WTC11 (cell line): ENCODE measurements around the gene OR6N2. TPM values are rescaled to one million over a fixed set of nuclear protein-coding genes. Genes with fewer than 3 reads are reported as not detected.

ENCODE experiments used
- ATAC-seq: fragments of 200-7000 bp; cut with Tn5 transposase; 2 replicates; pipeline ENCODE4 v1.10.0; 2021; ENCODE audit warnings: mild to moderate bottlenecking, moderate library complexity
- CTCF ChIA-PET: fragments of 300-600 bp; sonication (Branson Sonifier 250); formaldehyde crosslinking; loops from one replicate; lab custom pipeline; 2021; ENCODE audit warnings: antibody characterized with exemption; lab: Charles Lee
- POLR2A ChIA-PET: fragments of 350-600 bp; sonication (Branson Sonifier 250); formaldehyde crosslinking; loops from one replicate; lab custom pipeline; 2021; ENCODE audit warnings: antibody characterized with exemption; lab: Charles Lee
- DNase-seq: peaks from one replicate; pipeline ENCODE4 v3.0.0; 2021; ENCODE audit warnings: low spot score
- H3K27ac Mint-ChIP-seq: 2 replicates; pipeline ENCODE4 v1.8.0; 2021; ENCODE audit warnings: mixed read lengths
- H3K27me3 Mint-ChIP-seq: 2 replicates; pipeline ENCODE4 v1.8.0; 2021; ENCODE audit warnings: low read depth, mild to moderate bottlenecking, moderate library complexity, mixed read lengths
- H3K36me3 Mint-ChIP-seq: 2 replicates; pipeline ENCODE4 v1.8.0; 2021; ENCODE audit warnings: mixed read lengths
- H3K4me1 Mint-ChIP-seq: 2 replicates; pipeline ENCODE4 v1.8.0; 2022; ENCODE audit warnings: mixed read lengths
- H3K4me3 Mint-ChIP-seq: 2 replicates; pipeline ENCODE4 v1.8.0; 2021; ENCODE audit warnings: mild to moderate bottlenecking, moderate library complexity, mixed read lengths
- H3K9me3 Mint-ChIP-seq: 2 replicates; pipeline ENCODE4 v1.8.0; 2021; ENCODE audit warnings: mixed read lengths
- FOXJ3 ChIP-seq: sonication (generic); formaldehyde crosslinking; IDR thresholded peaks from 2 replicates; pipeline ENCODE4 v1.9.0; 2021; ENCODE audit warnings: missing genetic modification reagents, mild to moderate bottlenecking, borderline replicate concordance
- TEAD1 ChIP-seq: sonication (generic); formaldehyde crosslinking; IDR thresholded peaks from 2 replicates; pipeline ENCODE4 v1.8.0; 2022; ENCODE audit warnings: mild to moderate bottlenecking, missing genetic modification reagents
- total RNA-seq: library from RNA; stranded (reverse); gene quantifications from 3 replicates; pipeline ENCODE4 v1.2.3, GENCODE V29; 2021
- TF ChIP-seq, protein P1 (sequence below): sonication (generic); formaldehyde crosslinking; IDR thresholded peaks from 2 replicates; pipeline ENCODE4 v1.8.1; 2022; ENCODE audit warnings: mild to moderate bottlenecking, moderate library complexity, missing genetic modification reagents
- TF ChIP-seq, protein P2 (sequence below): sonication (generic); formaldehyde crosslinking; IDR thresholded peaks from 2 replicates; pipeline ENCODE4 v1.8.0; 2022; ENCODE audit warnings: missing genetic modification reagents
- TF ChIP-seq, protein P3 (sequence below): fragments of 250-450 bp; sonication (Bioruptor Pico); IDR thresholded peaks from 2 replicates; pipeline ENCODE4 v1.8.0; 2021; ENCODE audit warnings: mild to moderate bottlenecking
- TF ChIP-seq, protein P4 (sequence below): fragments of 200-600 bp; IDR thresholded peaks from 2 replicates; pipeline ENCODE4 v1.8.0; 2022; ENCODE audit warnings: antibody characterized with exemption
- TF ChIP-seq, protein P5 (sequence below): sonication (generic); formaldehyde crosslinking; IDR thresholded peaks from 2 replicates; pipeline ENCODE4 v1.8.0; 2023; ENCODE audit warnings: mild to moderate bottlenecking, missing genetic modification reagents

OR6N2 gene
- total RNA-seq, 1 experiment from 2014 or later = not detected

DNA sequence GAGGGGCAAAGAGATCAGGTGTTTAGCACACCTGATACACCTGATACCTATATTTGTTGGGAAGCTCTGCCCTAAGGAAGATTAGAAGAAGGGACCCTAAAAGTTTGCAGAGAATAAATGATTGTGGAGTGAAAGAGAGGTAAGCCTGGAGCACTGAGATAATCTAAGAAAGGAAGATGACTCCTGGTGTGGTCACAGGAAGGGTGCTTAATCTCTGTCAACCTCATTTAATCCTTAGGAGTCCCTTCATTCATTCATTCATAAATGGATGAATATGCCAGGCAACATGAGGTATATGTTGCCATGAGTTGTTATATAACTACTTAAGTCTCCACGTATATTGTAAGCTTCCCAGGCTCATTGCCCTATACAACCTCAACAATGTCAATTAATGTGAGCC, 34.0 kb upstream of the OR6N2 start:
- no peak overlapping the region for H3K27ac Mint-ChIP-seq
- H3K9me3 Mint-ChIP-seq = 0 out of 2 replicates have a peak, but pooled peaks cover 8% of the 10 kb centered on the region
- DNase-seq (no peak), ATAC-seq (no peak)
- H3K4me1 Mint-ChIP-seq = no peaks in the 10 kb centered on the region
- no peaks in the 10 kb centered on the region for H3K36me3 Mint-ChIP-seq
- POLR2A ChIA-PET = no interaction called here
- CTCF ChIA-PET = no interaction called here
- TF ChIP-seq, protein P1, sequence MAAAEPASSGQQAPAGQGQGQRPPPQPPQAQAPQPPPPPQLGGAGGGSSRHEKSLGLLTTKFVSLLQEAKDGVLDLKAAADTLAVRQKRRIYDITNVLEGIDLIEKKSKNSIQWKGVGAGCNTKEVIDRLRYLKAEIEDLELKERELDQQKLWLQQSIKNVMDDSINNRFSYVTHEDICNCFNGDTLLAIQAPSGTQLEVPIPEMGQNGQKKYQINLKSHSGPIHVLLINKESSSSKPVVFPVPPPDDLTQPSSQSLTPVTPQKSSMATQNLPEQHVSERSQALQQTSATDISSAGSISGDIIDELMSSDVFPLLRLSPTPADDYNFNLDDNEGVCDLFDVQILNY (CRISPR knock-in tag) = no peak
- TF ChIP-seq, protein P2, sequence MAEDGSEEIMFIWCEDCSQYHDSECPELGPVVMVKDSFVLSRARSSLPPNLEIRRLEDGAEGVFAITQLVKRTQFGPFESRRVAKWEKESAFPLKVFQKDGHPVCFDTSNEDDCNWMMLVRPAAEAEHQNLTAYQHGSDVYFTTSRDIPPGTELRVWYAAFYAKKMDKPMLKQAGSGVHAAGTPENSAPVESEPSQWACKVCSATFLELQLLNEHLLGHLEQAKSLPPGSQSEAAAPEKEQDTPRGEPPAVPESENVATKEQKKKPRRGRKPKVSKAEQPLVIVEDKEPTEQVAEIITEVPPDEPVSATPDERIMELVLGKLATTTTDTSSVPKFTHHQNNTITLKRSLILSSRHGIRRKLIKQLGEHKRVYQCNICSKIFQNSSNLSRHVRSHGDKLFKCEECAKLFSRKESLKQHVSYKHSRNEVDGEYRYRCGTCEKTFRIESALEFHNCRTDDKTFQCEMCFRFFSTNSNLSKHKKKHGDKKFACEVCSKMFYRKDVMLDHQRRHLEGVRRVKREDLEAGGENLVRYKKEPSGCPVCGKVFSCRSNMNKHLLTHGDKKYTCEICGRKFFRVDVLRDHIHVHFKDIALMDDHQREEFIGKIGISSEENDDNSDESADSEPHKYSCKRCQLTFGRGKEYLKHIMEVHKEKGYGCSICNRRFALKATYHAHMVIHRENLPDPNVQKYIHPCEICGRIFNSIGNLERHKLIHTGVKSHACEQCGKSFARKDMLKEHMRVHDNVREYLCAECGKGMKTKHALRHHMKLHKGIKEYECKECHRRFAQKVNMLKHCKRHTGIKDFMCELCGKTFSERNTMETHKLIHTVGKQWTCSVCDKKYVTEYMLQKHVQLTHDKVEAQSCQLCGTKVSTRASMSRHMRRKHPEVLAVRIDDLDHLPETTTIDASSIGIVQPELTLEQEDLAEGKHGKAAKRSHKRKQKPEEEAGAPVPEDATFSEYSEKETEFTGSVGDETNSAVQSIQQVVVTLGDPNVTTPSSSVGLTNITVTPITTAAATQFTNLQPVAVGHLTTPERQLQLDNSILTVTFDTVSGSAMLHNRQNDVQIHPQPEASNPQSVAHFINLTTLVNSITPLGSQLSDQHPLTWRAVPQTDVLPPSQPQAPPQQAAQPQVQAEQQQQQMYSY = no peak
- H3K27me3 Mint-ChIP-seq = peaks cover 3% of the 10 kb centered on the region; the same call in 1 of the 2 replicates
- H3K4me3 Mint-ChIP-seq = no peak overlapping the region

DNA sequence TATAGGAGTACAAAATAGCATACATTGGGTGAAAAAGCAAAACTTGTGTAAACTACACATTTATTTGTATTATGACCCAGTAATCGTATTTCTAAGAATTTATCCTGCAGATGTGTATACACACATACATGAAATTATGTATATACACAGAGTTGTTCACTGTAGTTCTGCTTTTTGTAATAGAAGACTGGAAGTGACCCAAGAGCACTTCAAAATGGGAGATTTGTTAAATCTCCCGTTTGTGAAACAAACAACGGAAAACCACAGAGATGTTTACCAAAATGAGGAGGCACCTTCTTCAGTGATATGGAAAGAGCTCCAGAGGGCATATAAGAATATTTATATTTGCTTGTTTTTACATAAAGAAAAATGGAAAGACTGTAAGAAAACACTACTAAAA, 32.2 kb upstream of the OR6N2 start:
- ATAC-seq (no peak), DNase-seq (no peak)
- H3K27me3 Mint-ChIP-seq = peaks cover 3% of the 10 kb centered on the region; the same call in 1 of the 2 replicates
- H3K4me3 Mint-ChIP-seq = no peak overlapping the region
- H3K36me3 Mint-ChIP-seq = no peaks in the 10 kb centered on the region
- H3K9me3 Mint-ChIP-seq = no peaks in the 10 kb centered on the region
- H3K27ac Mint-ChIP-seq = no peak overlapping the region
- POLR2A ChIA-PET = no interaction called here
- TF ChIP-seq, protein P3, sequence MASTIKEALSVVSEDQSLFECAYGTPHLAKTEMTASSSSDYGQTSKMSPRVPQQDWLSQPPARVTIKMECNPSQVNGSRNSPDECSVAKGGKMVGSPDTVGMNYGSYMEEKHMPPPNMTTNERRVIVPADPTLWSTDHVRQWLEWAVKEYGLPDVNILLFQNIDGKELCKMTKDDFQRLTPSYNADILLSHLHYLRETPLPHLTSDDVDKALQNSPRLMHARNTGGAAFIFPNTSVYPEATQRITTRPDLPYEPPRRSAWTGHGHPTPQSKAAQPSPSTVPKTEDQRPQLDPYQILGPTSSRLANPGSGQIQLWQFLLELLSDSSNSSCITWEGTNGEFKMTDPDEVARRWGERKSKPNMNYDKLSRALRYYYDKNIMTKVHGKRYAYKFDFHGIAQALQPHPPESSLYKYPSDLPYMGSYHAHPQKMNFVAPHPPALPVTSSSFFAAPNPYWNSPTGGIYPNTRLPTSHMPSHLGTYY (CRISPR knock-in tag) = no peak
- TF ChIP-seq, all 79 proteins: peak for 0
- H3K4me1 Mint-ChIP-seq = no peaks in the 10 kb centered on the region
- CTCF ChIA-PET = no interaction called here

DNA sequence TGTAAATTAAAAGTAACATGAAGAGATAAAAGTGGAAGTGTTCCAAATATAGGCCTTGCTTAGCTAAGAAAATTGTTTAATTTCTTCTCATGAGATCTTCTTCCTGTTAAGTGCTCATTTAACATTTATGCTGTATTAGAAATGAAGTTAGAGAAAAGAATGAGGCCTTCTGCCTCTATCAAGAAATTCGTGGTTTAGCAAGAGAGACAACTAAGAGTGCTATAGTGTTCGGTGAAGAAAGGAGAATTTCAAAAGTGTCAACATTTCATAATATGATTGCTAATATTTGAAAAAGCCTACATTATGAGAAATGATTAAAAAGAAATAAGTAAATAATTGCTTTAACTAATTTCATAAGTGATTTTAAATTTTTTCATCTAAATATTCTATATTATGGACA, 31.3 kb upstream of the OR6N2 start:
- ATAC-seq (no peak), DNase-seq (no peak)
- TF ChIP-seq TEAD1 (CRISPR knock-in tag) = no peak
- TF ChIP-seq, protein P1 (CRISPR knock-in tag) = no peak
- TF ChIP-seq, protein P4, sequence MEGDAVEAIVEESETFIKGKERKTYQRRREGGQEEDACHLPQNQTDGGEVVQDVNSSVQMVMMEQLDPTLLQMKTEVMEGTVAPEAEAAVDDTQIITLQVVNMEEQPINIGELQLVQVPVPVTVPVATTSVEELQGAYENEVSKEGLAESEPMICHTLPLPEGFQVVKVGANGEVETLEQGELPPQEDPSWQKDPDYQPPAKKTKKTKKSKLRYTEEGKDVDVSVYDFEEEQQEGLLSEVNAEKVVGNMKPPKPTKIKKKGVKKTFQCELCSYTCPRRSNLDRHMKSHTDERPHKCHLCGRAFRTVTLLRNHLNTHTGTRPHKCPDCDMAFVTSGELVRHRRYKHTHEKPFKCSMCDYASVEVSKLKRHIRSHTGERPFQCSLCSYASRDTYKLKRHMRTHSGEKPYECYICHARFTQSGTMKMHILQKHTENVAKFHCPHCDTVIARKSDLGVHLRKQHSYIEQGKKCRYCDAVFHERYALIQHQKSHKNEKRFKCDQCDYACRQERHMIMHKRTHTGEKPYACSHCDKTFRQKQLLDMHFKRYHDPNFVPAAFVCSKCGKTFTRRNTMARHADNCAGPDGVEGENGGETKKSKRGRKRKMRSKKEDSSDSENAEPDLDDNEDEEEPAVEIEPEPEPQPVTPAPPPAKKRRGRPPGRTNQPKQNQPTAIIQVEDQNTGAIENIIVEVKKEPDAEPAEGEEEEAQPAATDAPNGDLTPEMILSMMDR = no peak
- Mint-ChIP-seq H3K27me3 (peaks cover 3% of the 10 kb centered on the region; the same call in 1 of the 2 replicates), H3K4me3 (no peak overlapping the region), H3K9me3 (no peaks in the 10 kb centered on the region), H3K36me3 (no peaks in the 10 kb centered on the region), H3K27ac (no peak overlapping the region), H3K4me1 (no peaks in the 10 kb centered on the region)
- ChIA-PET CTCF (no interaction called here), POLR2A (no interaction called here)

DNA sequence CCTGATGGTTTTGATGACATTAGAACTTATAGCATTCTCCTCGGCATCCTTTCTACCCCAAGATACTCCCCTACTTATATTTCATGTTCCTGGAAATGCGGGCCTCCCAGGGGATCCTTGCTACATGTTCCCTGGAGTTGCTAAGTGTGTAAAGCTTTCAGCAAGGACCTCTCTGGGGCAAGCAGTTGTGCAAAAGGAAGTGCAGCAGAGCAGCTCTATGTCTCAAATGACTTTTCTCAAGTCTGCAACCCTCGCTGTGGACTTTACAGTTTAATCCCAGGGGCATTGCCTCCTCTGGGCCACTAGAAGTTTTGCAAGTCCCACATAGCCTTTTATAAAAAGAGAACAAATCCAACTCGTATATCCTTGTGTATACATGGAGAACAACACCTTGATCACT, 29.3 kb upstream of the OR6N2 start:
- H3K4me3 Mint-ChIP-seq = no peak overlapping the region
- no peaks in the 10 kb centered on the region for H3K36me3 Mint-ChIP-seq
- POLR2A ChIA-PET = no interaction called here
- H3K27me3 Mint-ChIP-seq = peaks cover 3% of the 10 kb centered on the region; the same call in 1 of the 2 replicates
- H3K4me1 Mint-ChIP-seq = no peaks in the 10 kb centered on the region
- no peaks in the 10 kb centered on the region for H3K9me3 Mint-ChIP-seq
- TF ChIP-seq, protein P5, sequence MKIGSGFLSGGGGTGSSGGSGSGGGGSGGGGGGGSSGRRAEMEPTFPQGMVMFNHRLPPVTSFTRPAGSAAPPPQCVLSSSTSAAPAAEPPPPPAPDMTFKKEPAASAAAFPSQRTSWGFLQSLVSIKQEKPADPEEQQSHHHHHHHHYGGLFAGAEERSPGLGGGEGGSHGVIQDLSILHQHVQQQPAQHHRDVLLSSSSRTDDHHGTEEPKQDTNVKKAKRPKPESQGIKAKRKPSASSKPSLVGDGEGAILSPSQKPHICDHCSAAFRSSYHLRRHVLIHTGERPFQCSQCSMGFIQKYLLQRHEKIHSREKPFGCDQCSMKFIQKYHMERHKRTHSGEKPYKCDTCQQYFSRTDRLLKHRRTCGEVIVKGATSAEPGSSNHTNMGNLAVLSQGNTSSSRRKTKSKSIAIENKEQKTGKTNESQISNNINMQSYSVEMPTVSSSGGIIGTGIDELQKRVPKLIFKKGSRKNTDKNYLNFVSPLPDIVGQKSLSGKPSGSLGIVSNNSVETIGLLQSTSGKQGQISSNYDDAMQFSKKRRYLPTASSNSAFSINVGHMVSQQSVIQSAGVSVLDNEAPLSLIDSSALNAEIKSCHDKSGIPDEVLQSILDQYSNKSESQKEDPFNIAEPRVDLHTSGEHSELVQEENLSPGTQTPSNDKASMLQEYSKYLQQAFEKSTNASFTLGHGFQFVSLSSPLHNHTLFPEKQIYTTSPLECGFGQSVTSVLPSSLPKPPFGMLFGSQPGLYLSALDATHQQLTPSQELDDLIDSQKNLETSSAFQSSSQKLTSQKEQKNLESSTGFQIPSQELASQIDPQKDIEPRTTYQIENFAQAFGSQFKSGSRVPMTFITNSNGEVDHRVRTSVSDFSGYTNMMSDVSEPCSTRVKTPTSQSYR = no peak
- TF ChIP-seq FOXJ3 (CRISPR knock-in tag) = no peak
- TF ChIP-seq, all 79 proteins: peak for 0
- ATAC-seq = no peak
- H3K27ac Mint-ChIP-seq = no peak overlapping the region
- no peak for DNase-seq
- CTCF ChIA-PET = no interaction called here
